ENCODE results near the gene ABHD12. TPM values are rescaled to one million over a fixed set of nuclear protein-coding genes. Genes with fewer than 3 reads are reported as not detected.
A peak's percentile ranks its signal among the peaks of the same experiment; 100 is the strongest.
"Not testable (repeated sequence)": the region's sequence is repeated elsewhere in the genome, so short reads cannot be mapped to it uniquely, and the experiment has no call there.

ABHD12 gene
- total RNA-seq, 2 experiments from 2014 or later, result 18.1 to 18.4 TPM

GRCh38 chr20:25270829-25271251 is 119.8 kb downstream of the ABHD12 start:
- Mint-ChIP-seq H3K4me3 (no peak overlapping the region), H3K36me3 (peaks cover 19% of the 10 kb centered on the region), H3K27me3 (no peaks in the 10 kb centered on the region), H3K9me3 (no peaks in the 10 kb centered on the region), H3K27ac (no peak overlapping the region), H3K4me1 (peaks cover 2% of the 10 kb centered on the region)
- DNase-seq, result no peak

- H3K27ac Mint-ChIP-seq, result peak overlapping the region; percentile 51
- H3K4me3 Mint-ChIP-seq, result no peak overlapping the region
- H3K9me3 Mint-ChIP-seq, result no peaks in the 10 kb centered on the region
Observed at GRCh38 chr20:25269833-25270170, 120.8 kb downstream of the ABHD12 start.

GRCh38 chr20:25269057-25269832 is 121.4 kb downstream of the ABHD12 start:
- Mint-ChIP-seq H3K4me3 (no peak overlapping the region), H3K27me3 (no peaks in the 10 kb centered on the region), H3K27ac (no peak overlapping the region), H3K4me1 (peaks cover 2% of the 10 kb centered on the region), H3K9me3 (peaks cover 2% of the 10 kb centered on the region), H3K36me3 (peaks cover 24% of the 10 kb centered on the region)
- DNase-seq, result no peak

More at GRCh38 chr20:25269833-25270170, 120.8 kb downstream of the ABHD12 start:
- no peak for DNase-seq
- no peaks in the 10 kb centered on the region for H3K27me3 Mint-ChIP-seq
- peaks cover 21% of the 10 kb centered on the region for H3K36me3 Mint-ChIP-seq
- H3K4me1 Mint-ChIP-seq, result peaks cover 2% of the 10 kb centered on the region

GRCh38 chr20:25260770-25261437 is 129.7 kb downstream of the ABHD12 start:
- Mint-ChIP-seq H3K27ac (peak overlapping the region; percentile 69), H3K36me3 (peaks cover 50% of the 10 kb centered on the region), H3K4me1 (peaks cover 44% of the 10 kb centered on the region)
- not testable (repeated sequence) for H3K4me3 Mint-ChIP-seq, H3K27me3 Mint-ChIP-seq, H3K9me3 Mint-ChIP-seq, DNase-seq

- H3K36me3 Mint-ChIP-seq, result peaks cover 48% of the 10 kb centered on the region
- H3K27ac Mint-ChIP-seq, result peak overlapping the region; percentile 86
- peak; percentile 57 for DNase-seq
- peaks cover 44% of the 10 kb centered on the region for H3K4me1 Mint-ChIP-seq
- H3K27me3 Mint-ChIP-seq, result no peaks in the 10 kb centered on the region
- H3K4me3 Mint-ChIP-seq, result peak overlapping the region; percentile 59
- peaks cover 6% of the 10 kb centered on the region for H3K9me3 Mint-ChIP-seq
Observed at GRCh38 chr20:25259788-25260254, 130.8 kb downstream of the ABHD12 start.

- Mint-ChIP-seq H3K9me3 (peaks cover 5% of the 10 kb centered on the region), H3K27ac (peak overlapping the region; percentile 86), H3K36me3 (peaks cover 45% of the 10 kb centered on the region), H3K4me3 (peak overlapping the region; percentile 59), H3K4me1 (peaks cover 44% of the 10 kb centered on the region), H3K27me3 (no peaks in the 10 kb centered on the region)
- DNase-seq, result no peak
Observed at GRCh38 chr20:25259358-25259757, 131.3 kb downstream of the ABHD12 start.

- Mint-ChIP-seq H3K4me3 (no peak overlapping the region), H3K27me3 (no peaks in the 10 kb centered on the region), H3K9me3 (peaks cover 1% of the 10 kb centered on the region), H3K4me1 (peaks cover 44% of the 10 kb centered on the region), H3K27ac (peak overlapping the region; percentile 86), H3K36me3 (peaks cover 41% of the 10 kb centered on the region)
- DNase-seq, result no peak
Observed at GRCh38 chr20:25258828-25259227, 131.8 kb downstream of the ABHD12 start.

- Mint-ChIP-seq H3K27me3 (no peaks in the 10 kb centered on the region), H3K9me3 (peaks cover 1% of the 10 kb centered on the region), H3K4me1 (peaks cover 47% of the 10 kb centered on the region), H3K4me3 (no peak overlapping the region), H3K27ac (peak overlapping the region; percentile 86), H3K36me3 (peaks cover 41% of the 10 kb centered on the region)
- DNase-seq, result no peak
Observed at GRCh38 chr20:25258476-25258805, 132.2 kb downstream of the ABHD12 start.

- Mint-ChIP-seq H3K4me3 (no peak overlapping the region), H3K27me3 (no peaks in the 10 kb centered on the region), H3K4me1 (peaks cover 51% of the 10 kb centered on the region), H3K27ac (no peak overlapping the region), H3K36me3 (peaks cover 37% of the 10 kb centered on the region), H3K9me3 (no peaks in the 10 kb centered on the region)
- DNase-seq, result no peak
Observed at GRCh38 chr20:25257756-25258475, 132.7 kb downstream of the ABHD12 start.

- Mint-ChIP-seq H3K9me3 (no peaks in the 10 kb centered on the region), H3K27ac (no peak overlapping the region), H3K4me3 (no peak overlapping the region), H3K36me3 (peaks cover 34% of the 10 kb centered on the region), H3K27me3 (no peaks in the 10 kb centered on the region), H3K4me1 (peaks cover 58% of the 10 kb centered on the region)
- no peak for DNase-seq
Observed at GRCh38 chr20:25257130-25257529, 133.5 kb downstream of the ABHD12 start.

GRCh38 chr20:25256226-25256859 is 134.3 kb downstream of the ABHD12 start:
- no peaks in the 10 kb centered on the region for H3K9me3 Mint-ChIP-seq
- peaks cover 27% of the 10 kb centered on the region for H3K36me3 Mint-ChIP-seq
- no peak for DNase-seq
- no peaks in the 10 kb centered on the region for H3K27me3 Mint-ChIP-seq
- no peak overlapping the region for H3K4me3 Mint-ChIP-seq
- H3K27ac Mint-ChIP-seq, result no peak overlapping the region
- peaks cover 62% of the 10 kb centered on the region for H3K4me1 Mint-ChIP-seq

GRCh38 chr20:25254986-25255680 is 135.5 kb downstream of the ABHD12 start:
- H3K27me3 Mint-ChIP-seq, result no peaks in the 10 kb centered on the region
- no peak overlapping the region for H3K27ac Mint-ChIP-seq
- H3K9me3 Mint-ChIP-seq, result no peaks in the 10 kb centered on the region
- H3K4me3 Mint-ChIP-seq, result no peak overlapping the region
- peaks cover 62% of the 10 kb centered on the region for H3K4me1 Mint-ChIP-seq
- no peak for DNase-seq
- peaks cover 21% of the 10 kb centered on the region for H3K36me3 Mint-ChIP-seq

GRCh38 chr20:25254571-25254970 is 136.1 kb downstream of the ABHD12 start:
- no peak overlapping the region for H3K4me3 Mint-ChIP-seq
- no peak for DNase-seq
- peaks cover 60% of the 10 kb centered on the region for H3K4me1 Mint-ChIP-seq
- H3K27ac Mint-ChIP-seq, result no peak overlapping the region
- H3K36me3 Mint-ChIP-seq, result peaks cover 18% of the 10 kb centered on the region
- H3K9me3 Mint-ChIP-seq, result no peaks in the 10 kb centered on the region
- no peaks in the 10 kb centered on the region for H3K27me3 Mint-ChIP-seq

GRCh38 chr20:25253606-25254275 is 136.9 kb downstream of the ABHD12 start:
- Mint-ChIP-seq H3K27ac (no peak overlapping the region), H3K4me3 (no peak overlapping the region), H3K9me3 (no peaks in the 10 kb centered on the region)

More at GRCh38 chr20:25253606-25254275, 136.9 kb downstream of the ABHD12 start:
- Mint-ChIP-seq H3K36me3 (peaks cover 10% of the 10 kb centered on the region), H3K4me1 (peaks cover 59% of the 10 kb centered on the region), H3K27me3 (no peaks in the 10 kb centered on the region)
- DNase-seq, result no peak
